Mesenteric fat pad (tissue), 1 donor: ENCODE results near the gene OR52N4. TPM values are rescaled to one million over a fixed set of nuclear protein-coding genes. Genes with fewer than 3 reads are reported as not detected.

Experiments
- total RNA-seq: library from RNA; stranded (reverse); fragmentation: NEBNext Ultra II Directional; extraction: Animal tissue kit (Norgen Biotek cat#: 25700); gene quantifications from one replicate; pipeline ENCODE4 v1.2.1, GENCODE V29; 2021
- donor health status: DM: yes; HTN: yes; CAD: no.

OR52N4 gene
- total RNA-seq, 1 donor from 2014 or later: not detected

Other genes with a start within 250 kb of the OR52N4 start
- 0.22 TPM for gene UBQLN3, start 244.3 kb upstream of the OR52N4 start, total RNA-seq
- 0.19 TPM for gene UBQLNL, start 237.5 kb upstream of the OR52N4 start, total RNA-seq
- not detected for gene OR52H1, start 205.7 kb upstream of the OR52N4 start, total RNA-seq
- gene OR52B6, start 173.4 kb upstream of the OR52N4 start, total RNA-seq: not detected
- 1.4 TPM for gene TRIM6, start 157.6 kb upstream of the OR52N4 start, total RNA-seq
- 6.1 TPM for gene TRIM34, start 129.2 kb upstream of the OR52N4 start, total RNA-seq
- gene TRIM5, start 69.2 kb upstream of the OR52N4 start, total RNA-seq: 17.7 TPM
- gene TRIM22, start 64.5 kb upstream of the OR52N4 start, total RNA-seq: 58.5 TPM
- not detected for gene OR56B1, start 17.8 kb upstream of the OR52N4 start, total RNA-seq
- 0.29 TPM for gene OR52N5, start 29.1 kb downstream of the OR52N4 start, total RNA-seq
- 1.00 TPM for gene OR52N1, start 37.0 kb downstream of the OR52N4 start, total RNA-seq
- not detected for gene OR52N2, start 54.7 kb downstream of the OR52N4 start, total RNA-seq
- gene OR52E6, start 87.7 kb downstream of the OR52N4 start, total RNA-seq: not detected
- gene OR52E8, start 103.4 kb downstream of the OR52N4 start, total RNA-seq: not detected
- gene OR52E4, start 126.4 kb downstream of the OR52N4 start, total RNA-seq: not detected
- gene OR52E5, start 139.0 kb downstream of the OR52N4 start, total RNA-seq: not detected
- gene OR56A3, start 188.0 kb downstream of the OR52N4 start, total RNA-seq: not detected
- not detected for gene OR56A5, start 214.3 kb downstream of the OR52N4 start, total RNA-seq
- not detected for gene OR52L1, start 232.7 kb downstream of the OR52N4 start, total RNA-seq